HCT116 (cell line): ENCODE data around the gene BEND6. TPM values are rescaled to one million over a fixed set of nuclear protein-coding genes. Genes with fewer than 3 reads are reported as not detected.

ENCODE experiments used
- ATAC-seq: fragments of 200-7000 bp; cut with Tn5 transposase; 2 replicates; pipeline ENCODE4 v1.9.1; 2020; ENCODE audit warnings: mild to moderate bottlenecking, moderate library complexity
- BruUV-seq: library from RNA; stranded (reverse); fragments of 400-500 nt; replicated peaks from 2 replicates; lab custom pipeline; 2021; lab: Mats Ljungman, UMichigan
- CTCF ChIA-PET: fragments of 300-600 bp; sonication (Branson Sonifier 250); formaldehyde crosslinking; loops from one replicate; lab custom pipeline; 2021; ENCODE audit warnings: antibody characterized with exemption; lab: Charles Lee
- POLR2A ChIA-PET: fragments of 300-600, 350-600 bp; sonication (Branson Sonifier 250); formaldehyde crosslinking; loops from one replicate; lab custom pipeline; 2021; ENCODE audit warnings: antibody characterized with exemption; lab: Charles Lee
- RAD21 ChIA-PET, 2 experiments: fragments of 300-600 bp; sonication (Branson Sonifier 250); formaldehyde crosslinking; loops; one replicate each; lab custom pipeline; 2023; ENCODE audit warnings: low total read pairs in 2 of 2; ENCODE audit not compliant: uncharacterized antibody in 2 of 2, unreplicated experiment in 2 of 2, low non-redundant PET in 1 of 2; lab: Charles Lee
- DNase-seq: peaks from one replicate; pipeline ENCODE4 v3.0.0-alpha.2; 2010; ENCODE audit warnings: low read depth, low spot score
- H2AFZ ChIP-seq: fragments of 200-600 bp; shearing (Covaris generic), sonication (generic); 2 replicates; pipeline ENCODE4 v1.6.1; 2017; ENCODE audit warnings: low read depth, mixed run types, mixed read lengths, antibody characterized with exemption, low read length; ENCODE audit not compliant: poor library complexity, severe bottlenecking
- H3K27ac ChIP-seq: 2 replicates; pipeline ENCODE4 v1.5.1; 2012; ENCODE audit warnings: low read depth, low read length
- H3K27me3 ChIP-seq: fragments of 200-600 bp; sonication (generic); 2 replicates; pipeline ENCODE4 v1.6.1; 2016; ENCODE audit warnings: mixed run types, low read length, mixed read lengths; ENCODE audit not compliant: insufficient read depth
- H3K36me3 ChIP-seq, 2 experiments: fragments of 200-500 bp in 1 of 2; fragments of 200-600 bp in 1 of 2; sonication (Bioruptor generic) in 1 of 2; sonication (generic) in 1 of 2; 2 replicates each; pipeline versions ENCODE4 v1.5.1 to v1.6.1; 2014 to 2016; ENCODE audit warnings: low read length in 2 of 2, inconsistent platforms in 1 of 2, mixed read lengths in 1 of 2, mixed run types in 1 of 2; ENCODE audit not compliant: insufficient read depth in 2 of 2, control insufficient read depth in 1 of 2
- H3K4me1 ChIP-seq, 2 experiments: fragments of 200-600 bp in 1 of 2; sonication (generic) in 1 of 2; 2 replicates each; pipeline versions ENCODE4 v1.5.1 to v1.6.1; 2012 to 2017; ENCODE audit warnings: low read length in 2 of 2, inconsistent platforms in 1 of 2, mild to moderate bottlenecking in 1 of 2, mixed read lengths in 1 of 2, mixed run types in 1 of 2, moderate library complexity in 1 of 2; ENCODE audit not compliant: insufficient read depth in 2 of 2, control insufficient read depth in 1 of 2
- H3K4me2 ChIP-seq: fragments of 200-600 bp; sonication (generic); 2 replicates; pipeline ENCODE4 v1.6.1; 2017; ENCODE audit warnings: mixed run types, low read length, mixed read lengths
- H3K4me3 ChIP-seq, 2 experiments: fragments of 200-600 bp in 1 of 2; sonication (generic) in 1 of 2; replicated peaks in 1 of 2; 2 replicates each; pipeline ENCODE4 v1.5.1; 2011 to 2016; ENCODE audit warnings: low read length in 2 of 2, control low read depth in 1 of 2, low read depth in 1 of 2, mild to moderate bottlenecking in 1 of 2, mixed read lengths in 1 of 2, mixed run types in 1 of 2
- H3K79me2 ChIP-seq: fragments of 200-600 bp; sonication (generic); 2 replicates; pipeline ENCODE4 v1.6.1; 2017; ENCODE audit warnings: mild to moderate bottlenecking, mixed run types, low read length, moderate library complexity, mixed read lengths; ENCODE audit not compliant: insufficient read depth
- H3K9ac ChIP-seq: fragments of 200-600 bp; sonication (generic); 2 replicates; pipeline ENCODE4 v1.6.1; 2016; ENCODE audit warnings: low read length, mixed read lengths
- H3K9me2 ChIP-seq: fragments of 200-600 bp; sonication (generic), shearing (Covaris generic); 2 replicates; pipeline ENCODE4 v1.6.1; 2017; ENCODE audit warnings: mixed run types, mild to moderate bottlenecking, moderate library complexity; ENCODE audit not compliant: insufficient read depth
- H3K9me3 ChIP-seq, 2 experiments: fragments of 200-500 bp in 1 of 2; fragments of 200-600 bp in 1 of 2; sonication (Bioruptor generic) in 1 of 2; sonication (generic) in 1 of 2; 2 replicates each; pipeline ENCODE4 v1.6.1; 2014 to 2017; ENCODE audit warnings: low read length in 2 of 2, mixed read lengths in 2 of 2, inconsistent platforms in 1 of 2, low read depth in 1 of 2, mild to moderate bottlenecking in 1 of 2, mixed run types in 1 of 2, moderate library complexity in 1 of 2; ENCODE audit not compliant: control insufficient read depth in 1 of 2, insufficient read depth in 1 of 2
- H4K20me1 ChIP-seq: fragments of 200-600 bp; sonication (generic), shearing (Covaris generic); 2 replicates; pipeline ENCODE4 v1.6.1; 2017; ENCODE audit warnings: mixed run types, mild to moderate bottlenecking, moderate library complexity; ENCODE audit not compliant: insufficient read depth
- CBX3 ChIP-seq: IDR thresholded peaks from 2 replicates; pipeline ENCODE4 v1.6.1; 2012; ENCODE audit warnings: low read depth
- EGR1 ChIP-seq: IDR thresholded peaks from 2 replicates; pipeline ENCODE4 v1.6.1; 2012; ENCODE audit warnings: low read depth
- EZH2 ChIP-seq: fragments of 200-600 bp; sonication (generic); IDR thresholded peaks from 2 replicates; pipeline ENCODE4 v1.6.1; 2017; ENCODE audit warnings: antibody characterized with exemption, mixed run types
- JUND ChIP-seq: IDR thresholded peaks from 2 replicates; pipeline ENCODE4 v1.6.1; 2012
- POLR2A ChIP-seq: IDR thresholded peaks from 2 replicates; pipeline ENCODE4 v1.7.0; 2011; ENCODE audit warnings: borderline replicate concordance; ENCODE audit not compliant: insufficient read depth, insufficient read length; ENCODE audit errors: extremely low read depth
- SIN3A ChIP-seq: IDR thresholded peaks from 2 replicates; pipeline ENCODE4 v1.6.1; 2012; ENCODE audit warnings: low read depth
- SRF ChIP-seq: IDR thresholded peaks from 2 replicates; pipeline ENCODE4 v1.6.1; 2012; ENCODE audit warnings: low read depth
- TCF7L2 ChIP-seq: IDR thresholded peaks from 2 replicates; pipeline ENCODE4 v1.7.0; 2011; ENCODE audit warnings: borderline replicate concordance, inconsistent platforms; ENCODE audit not compliant: insufficient read depth, insufficient read length; ENCODE audit errors: extremely low read depth
- YY1 ChIP-seq: IDR thresholded peaks from 2 replicates; pipeline ENCODE4 v1.6.1; 2011; ENCODE audit warnings: low read length, low read depth, moderate library complexity, mild to moderate bottlenecking; ENCODE audit not compliant: insufficient replicate concordance; ENCODE audit errors: extremely low read depth
- ZBTB33 ChIP-seq: IDR thresholded peaks from 2 replicates; pipeline ENCODE4 v1.6.1; 2011; ENCODE audit warnings: mild to moderate bottlenecking, low read length, moderate library complexity; ENCODE audit not compliant: insufficient replicate concordance; ENCODE audit errors: extremely low read depth
- ZNF274 ChIP-seq: fragments of 200-500 bp; sonication (Bioruptor generic); IDR thresholded peaks from 2 replicates; pipeline ENCODE4 v1.6.1; 2014; ENCODE audit warnings: mild to moderate bottlenecking, low read depth, low read length, inconsistent platforms
- intact Hi-C: fragments of 100-400 bp; cut with micrococcal nuclease; formaldehyde crosslinking; loops from 2 replicates; pipeline ENCODE4 v1.10.0; 2022
- total RNA-seq: library from RNA; stranded (reverse); gene quantifications from one replicate; pipeline ENCODE4 v1.2.1, GENCODE V29; 2021; ENCODE audit not compliant: unreplicated experiment
- TF ChIP-seq, protein P1 (sequence below): IDR thresholded peaks from 2 replicates; pipeline ENCODE4 v1.6.1; 2012
- TF ChIP-seq, protein P2 (sequence below), 3 experiments: fragments of 200-600 bp in 1 of 3; sonication (generic) in 1 of 3; IDR thresholded peaks in 2 of 3; conservative IDR thresholded peaks in 1 of 3; 2 replicates each; pipeline ENCODE4 v1.5.1; 2012 to 2017; ENCODE audit warnings: low read depth in 2 of 3, low read length in 2 of 3, antibody characterized with exemption in 1 of 3, borderline replicate concordance in 1 of 3, control low read depth in 1 of 3, mild to moderate bottlenecking in 1 of 3, mixed read lengths in 1 of 3, mixed run types in 1 of 3, moderate library complexity in 1 of 3; ENCODE audit not compliant: insufficient read depth in 1 of 3

BEND6 gene
- total RNA-seq, 1 experiment from 2014 or later = 4.0 TPM

GRCh38 chr6:56949265-56949664 is 5.6 kb upstream of the BEND6 start:
- H3K9ac ChIP-seq = no peak overlapping the region
- peaks cover 59% of the 10 kb centered on the region for H3K79me2 ChIP-seq
- CTCF ChIA-PET = no interaction called here
- peaks cover 8 to 24% of the 10 kb centered on the region in 2 experiments for H3K4me1 ChIP-seq
- H2AFZ ChIP-seq = no peak overlapping the region
- H4K20me1 ChIP-seq = no peaks in the 10 kb centered on the region
- H3K27me3 ChIP-seq = no peaks in the 10 kb centered on the region
- peaks cover 12 to 46% of the 10 kb centered on the region in 2 experiments; a peak in 3 of 4 replicates for H3K36me3 ChIP-seq
- no peaks in the 10 kb centered on the region for H3K9me3 ChIP-seq
- H3K4me2 ChIP-seq = no peak overlapping the region
- no peak overlapping the region for H3K4me3 ChIP-seq
- TF ChIP-seq EGR1 = no peak
- TF ChIP-seq POLR2A = no peak
- TF ChIP-seq, protein P1, sequence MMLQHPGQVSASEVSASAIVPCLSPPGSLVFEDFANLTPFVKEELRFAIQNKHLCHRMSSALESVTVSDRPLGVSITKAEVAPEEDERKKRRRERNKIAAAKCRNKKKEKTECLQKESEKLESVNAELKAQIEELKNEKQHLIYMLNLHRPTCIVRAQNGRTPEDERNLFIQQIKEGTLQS = no peak
- no peak for TF ChIP-seq JUND
- TF ChIP-seq CBX3 = no peak
- no peak for TF ChIP-seq ZBTB33
- no peak for TF ChIP-seq TCF7L2
- TF ChIP-seq ZNF274 = no peak
- TF ChIP-seq EZH2 = no peak
- no peak for TF ChIP-seq SRF
- TF ChIP-seq SIN3A = no peak
- TF ChIP-seq, protein P2, sequence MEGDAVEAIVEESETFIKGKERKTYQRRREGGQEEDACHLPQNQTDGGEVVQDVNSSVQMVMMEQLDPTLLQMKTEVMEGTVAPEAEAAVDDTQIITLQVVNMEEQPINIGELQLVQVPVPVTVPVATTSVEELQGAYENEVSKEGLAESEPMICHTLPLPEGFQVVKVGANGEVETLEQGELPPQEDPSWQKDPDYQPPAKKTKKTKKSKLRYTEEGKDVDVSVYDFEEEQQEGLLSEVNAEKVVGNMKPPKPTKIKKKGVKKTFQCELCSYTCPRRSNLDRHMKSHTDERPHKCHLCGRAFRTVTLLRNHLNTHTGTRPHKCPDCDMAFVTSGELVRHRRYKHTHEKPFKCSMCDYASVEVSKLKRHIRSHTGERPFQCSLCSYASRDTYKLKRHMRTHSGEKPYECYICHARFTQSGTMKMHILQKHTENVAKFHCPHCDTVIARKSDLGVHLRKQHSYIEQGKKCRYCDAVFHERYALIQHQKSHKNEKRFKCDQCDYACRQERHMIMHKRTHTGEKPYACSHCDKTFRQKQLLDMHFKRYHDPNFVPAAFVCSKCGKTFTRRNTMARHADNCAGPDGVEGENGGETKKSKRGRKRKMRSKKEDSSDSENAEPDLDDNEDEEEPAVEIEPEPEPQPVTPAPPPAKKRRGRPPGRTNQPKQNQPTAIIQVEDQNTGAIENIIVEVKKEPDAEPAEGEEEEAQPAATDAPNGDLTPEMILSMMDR (IDR thresholded peaks at IDR 0.05 in 2 of 3, conservative IDR thresholded peaks at IDR 0.05 in 1 of 3; ENCODE audit: borderline replicate concordance in 1 of 3, insufficient read depth in 1 of 3, low read depth in 2 of 3, low read length in 2 of 3) = no peak
- no peak for TF ChIP-seq YY1
- RAD21 ChIA-PET = no interaction called here
- intact Hi-C loops = no loop called here
- POLR2A ChIA-PET = no interaction called here
- H3K27ac ChIP-seq = no peak overlapping the region
- no peaks in the 10 kb centered on the region for H3K9me2 ChIP-seq
- no TSS peak for BruUV-seq
- DNase-seq (no peak), ATAC-seq (no peak)
